ENCODE results near the gene HECTD3. TPM values are rescaled to one million over a fixed set of nuclear protein-coding genes. Genes with fewer than 3 reads are reported as not detected.

Gene HECTD3
- total RNA-seq, 1 experiment from 2014 or later = 25.3 TPM

DNA sequence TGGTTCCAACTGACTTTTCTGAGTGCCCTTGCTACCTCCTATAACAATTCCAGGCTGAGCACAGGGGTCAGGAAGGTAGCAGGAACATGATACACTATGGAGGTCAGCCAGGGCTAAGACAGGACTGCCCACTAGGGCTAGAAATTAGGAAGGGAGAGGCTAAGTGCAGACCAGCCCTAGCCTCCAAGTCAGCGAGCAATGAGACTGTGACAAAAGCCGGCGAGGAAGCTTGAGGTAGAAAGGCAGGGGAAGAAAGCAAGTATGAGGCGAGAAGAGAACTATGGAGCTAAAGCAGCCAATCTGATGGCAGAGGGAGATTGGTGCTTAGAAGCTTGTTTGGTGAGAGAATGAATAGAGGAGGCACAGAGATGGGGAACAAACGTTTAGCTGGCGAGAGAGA, 5.6 kb upstream of the HECTD3 start:
- Histone ChIP-seq H3K36me3 (ENCODE audit: low read depth, low read length) (no peaks in the 10 kb centered on the region), H4K20me1 (ENCODE audit: low read length) (no peaks in the 10 kb centered on the region), H3K9ac (ENCODE audit: low read length) (no peak overlapping the region), H3K9me2 (replicated peaks; ENCODE audit: low read length) (no peaks in the 10 kb centered on the region), H3K9me3 (ENCODE audit: low read length) (no peaks in the 10 kb centered on the region), H3K4me2 (ENCODE audit: low read length) (no peak overlapping the region), H3K27me3 (ENCODE audit: low read length) (no peaks in the 10 kb centered on the region), H3K79me2 (ENCODE audit: low read length) (peaks cover 14% of the 10 kb centered on the region), H2AFZ (ENCODE audit: low read length) (no peak overlapping the region), H3K4me1 (ENCODE audit: insufficient read depth, low read length) (peaks cover 13% of the 10 kb centered on the region), H3F3A (ENCODE audit: low read length, unreplicated experiment) (no peaks in the 10 kb centered on the region), H3K27ac (ENCODE audit: low read length) (no peak overlapping the region), H3K4me3 (ENCODE audit: low read length) (no peak overlapping the region)
- no peak for ATAC-seq
- DNase-seq = no peak
- no TSS peak for BruUV-seq (replicated peaks)
- CTCF ChIA-PET = no interaction called here
- intact Hi-C loops (cut with micrococcal nuclease) = no loop called here
- TF ChIP-seq EZH2 (IDR thresholded peaks at IDR 0.05; ENCODE audit: low read length, unreplicated experiment) = no peak
- no peak for TF ChIP-seq EZH2phosphoT487 (IDR thresholded peaks at IDR 0.05; ENCODE audit: borderline replicate concordance, low read length)
- TF ChIP-seq, protein P1, sequence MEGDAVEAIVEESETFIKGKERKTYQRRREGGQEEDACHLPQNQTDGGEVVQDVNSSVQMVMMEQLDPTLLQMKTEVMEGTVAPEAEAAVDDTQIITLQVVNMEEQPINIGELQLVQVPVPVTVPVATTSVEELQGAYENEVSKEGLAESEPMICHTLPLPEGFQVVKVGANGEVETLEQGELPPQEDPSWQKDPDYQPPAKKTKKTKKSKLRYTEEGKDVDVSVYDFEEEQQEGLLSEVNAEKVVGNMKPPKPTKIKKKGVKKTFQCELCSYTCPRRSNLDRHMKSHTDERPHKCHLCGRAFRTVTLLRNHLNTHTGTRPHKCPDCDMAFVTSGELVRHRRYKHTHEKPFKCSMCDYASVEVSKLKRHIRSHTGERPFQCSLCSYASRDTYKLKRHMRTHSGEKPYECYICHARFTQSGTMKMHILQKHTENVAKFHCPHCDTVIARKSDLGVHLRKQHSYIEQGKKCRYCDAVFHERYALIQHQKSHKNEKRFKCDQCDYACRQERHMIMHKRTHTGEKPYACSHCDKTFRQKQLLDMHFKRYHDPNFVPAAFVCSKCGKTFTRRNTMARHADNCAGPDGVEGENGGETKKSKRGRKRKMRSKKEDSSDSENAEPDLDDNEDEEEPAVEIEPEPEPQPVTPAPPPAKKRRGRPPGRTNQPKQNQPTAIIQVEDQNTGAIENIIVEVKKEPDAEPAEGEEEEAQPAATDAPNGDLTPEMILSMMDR (conservative IDR thresholded peaks at IDR 0.05; ENCODE audit: low read depth, low read length) = no peak
- POLR2A ChIA-PET (ENCODE audit: unreplicated experiment) = no interaction called here

DNA sequence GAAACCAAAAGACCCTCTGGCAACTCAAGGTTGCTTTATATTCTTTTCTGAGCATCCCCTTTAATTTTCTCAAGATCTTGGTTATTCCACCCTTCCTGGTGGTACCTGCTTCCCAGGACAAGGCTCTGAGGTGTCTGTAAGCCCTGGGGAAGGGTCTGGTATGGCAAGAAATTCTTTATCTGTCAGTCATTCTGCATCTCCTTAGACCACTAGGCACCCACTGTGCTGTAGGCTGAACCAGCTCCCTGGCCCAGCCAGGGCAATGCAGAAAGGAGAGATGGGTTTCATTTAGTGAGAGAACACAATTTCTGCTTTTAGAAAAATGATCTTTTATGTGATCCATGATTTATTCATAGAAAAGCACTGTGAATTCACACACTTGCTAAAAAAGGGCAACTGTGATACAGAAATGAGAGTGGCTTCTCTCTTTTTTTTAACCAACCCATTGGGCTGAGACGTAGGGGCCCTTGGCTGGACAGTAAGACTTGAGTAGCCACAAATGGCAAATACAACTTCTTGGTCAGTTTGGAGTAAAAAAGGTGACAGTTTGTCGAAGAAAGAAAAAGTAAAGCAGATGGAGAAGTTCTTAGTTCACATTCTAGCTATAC, 5.1 kb upstream of the HECTD3 start:
- intact Hi-C loops (cut with micrococcal nuclease) = no loop called here

DNA sequence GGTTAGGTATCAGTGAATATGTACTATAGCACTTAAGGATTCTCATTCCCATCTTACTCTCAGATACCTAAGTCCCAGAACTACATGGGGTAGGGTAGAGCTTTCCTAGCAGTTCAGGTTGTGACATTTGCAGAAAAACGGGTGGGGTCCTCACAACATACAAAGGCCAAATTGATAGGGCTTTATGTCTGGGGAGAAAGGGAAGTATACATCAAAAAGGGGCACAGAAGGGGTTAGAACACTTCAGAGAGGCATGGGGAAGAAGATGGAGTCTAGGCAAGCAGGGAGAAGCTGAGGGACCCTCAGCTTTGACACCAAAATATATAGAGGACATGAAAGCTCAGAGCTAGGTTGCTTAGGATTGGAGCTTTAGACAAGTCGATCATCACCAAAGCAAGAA, 4.6 kb upstream of the HECTD3 start:
- no peak for TF ChIP-seq EZH2phosphoT487 (IDR thresholded peaks at IDR 0.05; ENCODE audit: borderline replicate concordance, low read length)
- TF ChIP-seq, protein P1 (conservative IDR thresholded peaks at IDR 0.05; ENCODE audit: low read depth, low read length) = no peak
- TF ChIP-seq EZH2 (IDR thresholded peaks at IDR 0.05; ENCODE audit: low read length, unreplicated experiment) = no peak
- Histone ChIP-seq H3K9me3 (ENCODE audit: low read length) (no peaks in the 10 kb centered on the region), H3K4me1 (ENCODE audit: insufficient read depth, low read length) (peaks cover 18% of the 10 kb centered on the region), H4K20me1 (ENCODE audit: low read length) (no peaks in the 10 kb centered on the region), H3K79me2 (ENCODE audit: low read length) (peaks cover 15% of the 10 kb centered on the region), H3F3A (ENCODE audit: low read length, unreplicated experiment) (no peaks in the 10 kb centered on the region), H2AFZ (ENCODE audit: low read length) (no peak overlapping the region), H3K9me2 (replicated peaks; ENCODE audit: low read length) (no peaks in the 10 kb centered on the region), H3K4me2 (ENCODE audit: low read length) (no peak overlapping the region), H3K27me3 (ENCODE audit: low read length) (no peaks in the 10 kb centered on the region), H3K4me3 (ENCODE audit: low read length) (no peak overlapping the region), H3K36me3 (ENCODE audit: low read depth, low read length) (no peaks in the 10 kb centered on the region), H3K9ac (ENCODE audit: low read length) (no peak overlapping the region), H3K27ac (ENCODE audit: low read length) (no peak overlapping the region)
- ATAC-seq = no peak
- no peak for DNase-seq
- ChIA-PET POLR2A (ENCODE audit: unreplicated experiment) (no interaction called here), CTCF (no interaction called here)
- BruUV-seq (replicated peaks) = no TSS peak
- intact Hi-C loops (cut with micrococcal nuclease) = no loop called here

More for the DNA sequence above, 5.1 kb upstream of the HECTD3 start:
- no peaks in the 10 kb centered on the region for H3K9me3 ChIP-seq (ENCODE audit: low read length)
- no peaks in the 10 kb centered on the region for H3K27me3 ChIP-seq (ENCODE audit: low read length)
- no peaks in the 10 kb centered on the region for H4K20me1 ChIP-seq (ENCODE audit: low read length)
- no peak overlapping the region for H3K9ac ChIP-seq (ENCODE audit: low read length)
- H3K79me2 ChIP-seq (ENCODE audit: low read length) = peaks cover 14% of the 10 kb centered on the region
- no peak for TF ChIP-seq EZH2 (IDR thresholded peaks at IDR 0.05; ENCODE audit: low read length, unreplicated experiment)
- TF ChIP-seq, protein P1 (conservative IDR thresholded peaks at IDR 0.05; ENCODE audit: low read depth, low read length) = no peak
- no peak for TF ChIP-seq EZH2phosphoT487 (IDR thresholded peaks at IDR 0.05; ENCODE audit: borderline replicate concordance, low read length)
- no peak overlapping the region for H3K4me3 ChIP-seq (ENCODE audit: low read length)
- CTCF ChIA-PET = no interaction called here
- no peaks in the 10 kb centered on the region for H3K36me3 ChIP-seq (ENCODE audit: low read depth, low read length)
- no peak overlapping the region for H3K27ac ChIP-seq (ENCODE audit: low read length)
- no peak overlapping the region for H3K4me2 ChIP-seq (ENCODE audit: low read length)
- H3F3A ChIP-seq (ENCODE audit: low read length, unreplicated experiment) = no peaks in the 10 kb centered on the region
- H3K4me1 ChIP-seq (ENCODE audit: insufficient read depth, low read length) = peaks cover 18% of the 10 kb centered on the region
- POLR2A ChIA-PET (ENCODE audit: unreplicated experiment) = no interaction called here
- ATAC-seq (no peak), DNase-seq (no peak)
- H3K9me2 ChIP-seq (replicated peaks; ENCODE audit: low read length) = no peaks in the 10 kb centered on the region
- BruUV-seq (replicated peaks) = no TSS peak
- no peak overlapping the region for H2AFZ ChIP-seq (ENCODE audit: low read length)

All from PC-3 (cell line).